Stimulated activated CD4-positive, alpha-beta T cell treated with anti-CD3 and anti-CD28 coated beads, Interleukin-4, amount 100 ng/mL, for 1 hour (primary cell): ENCODE measurements around the gene LHFPL3.
"Not testable (repeated sequence)": the region's sequence is repeated elsewhere in the genome, so short reads cannot be mapped to it uniquely, and the experiment has no call there.

Experiments
- DNase-seq: peaks from one replicate; pipeline ENCODE4 v3.0.0-alpha.2; 2020

The LHFPL3 gene

GRCh38 chr7:104497379-104497967 is 169.1 kb downstream of the LHFPL3 start:
- no peak for DNase-seq

GRCh38 chr7:104499975-104500374 is 171.6 kb downstream of the LHFPL3 start:
- no peak for DNase-seq

- DNase-seq: no peak
Observed at GRCh38 chr7:104509874-104510273, 181.5 kb downstream of the LHFPL3 start.

GRCh38 chr7:104524853-104525252 is 196.4 kb downstream of the LHFPL3 start:
- no peak for DNase-seq

GRCh38 chr7:104528142-104528541 is 199.7 kb downstream of the LHFPL3 start:
- DNase-seq: no peak

- DNase-seq: no peak
Observed at GRCh38 chr7:104529567-104529966, 201.2 kb downstream of the LHFPL3 start.

- no peak for DNase-seq
Observed at GRCh38 chr7:104530251-104530650, 201.8 kb downstream of the LHFPL3 start.

- no peak for DNase-seq
Observed at GRCh38 chr7:104534149-104534548, 205.7 kb downstream of the LHFPL3 start.

- DNase-seq: no peak
Observed at GRCh38 chr7:104535841-104536240, 207.4 kb downstream of the LHFPL3 start.

GRCh38 chr7:104536956-104537355 is 208.6 kb downstream of the LHFPL3 start:
- DNase-seq: no peak

GRCh38 chr7:104538152-104538551 is 209.7 kb downstream of the LHFPL3 start:
- no peak for DNase-seq

GRCh38 chr7:104541897-104542296 is 213.5 kb downstream of the LHFPL3 start:
- no peak for DNase-seq

- no peak for DNase-seq
Observed at GRCh38 chr7:104548861-104549260, 220.5 kb downstream of the LHFPL3 start.

GRCh38 chr7:104550362-104550761 is 222.0 kb downstream of the LHFPL3 start:
- no peak for DNase-seq

GRCh38 chr7:104551226-104551625 is 222.8 kb downstream of the LHFPL3 start:
- no peak for DNase-seq

- peak; percentile 2 for DNase-seq
Observed at GRCh38 chr7:104552102-104552501, 223.7 kb downstream of the LHFPL3 start.

GRCh38 chr7:104553074-104553473 is 224.7 kb downstream of the LHFPL3 start:
- no peak for DNase-seq

GRCh38 chr7:104563350-104563901 is 235.0 kb downstream of the LHFPL3 start:
- DNase-seq: not testable (repeated sequence)

GRCh38 chr7:104569751-104570150 is 241.3 kb downstream of the LHFPL3 start:
- DNase-seq: no peak

GRCh38 chr7:104572554-104572953 is 244.2 kb downstream of the LHFPL3 start:
- no peak for DNase-seq

- DNase-seq: no peak
Observed at GRCh38 chr7:104584620-104585019, 256.2 kb downstream of the LHFPL3 start.

GRCh38 chr7:104595591-104595990 is 267.2 kb downstream of the LHFPL3 start:
- DNase-seq: not testable (repeated sequence)

GRCh38 chr7:104603957-104604356 is 275.6 kb downstream of the LHFPL3 start:
- DNase-seq: no peak

- no peak for DNase-seq
Observed at GRCh38 chr7:104604706-104605105, 276.3 kb downstream of the LHFPL3 start.

- DNase-seq: no peak
Observed at GRCh38 chr7:104621321-104621720, 292.9 kb downstream of the LHFPL3 start.
